GM21723 (cell line): ENCODE data around the gene RAB42.
"Not testable (repeated sequence)": the region's sequence is repeated elsewhere in the genome, so short reads cannot be mapped to it uniquely, and the experiment has no call there.

Experiments
- ATAC-seq: cut with Tn5 transposase; IDR thresholded peaks from one replicate; pipeline ENCODE4 v1.9.1; 2021; ENCODE audit warnings: mild to moderate bottlenecking, moderate library complexity; ENCODE audit not compliant: unreplicated experiment

The RAB42 gene

DNA sequence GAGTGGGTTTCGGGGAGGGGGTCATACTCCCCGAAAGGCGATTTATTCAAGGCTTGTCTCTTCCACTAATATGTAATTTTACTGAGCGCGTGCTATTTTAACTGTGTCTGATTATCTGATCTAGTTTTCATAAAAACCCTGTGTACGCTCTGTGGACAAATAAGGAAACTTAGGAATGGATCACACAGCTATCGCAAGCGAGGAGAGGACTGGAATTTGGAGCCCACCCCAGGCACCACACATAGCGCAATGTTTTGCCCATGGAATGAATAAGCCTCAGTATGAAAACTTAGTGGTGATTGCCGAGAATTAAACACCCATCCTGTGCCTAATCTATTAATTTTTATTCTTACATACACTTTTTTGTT lies 9.8 kb upstream of the RAB42 start:
- ATAC-seq: peak; percentile 5

DNA sequence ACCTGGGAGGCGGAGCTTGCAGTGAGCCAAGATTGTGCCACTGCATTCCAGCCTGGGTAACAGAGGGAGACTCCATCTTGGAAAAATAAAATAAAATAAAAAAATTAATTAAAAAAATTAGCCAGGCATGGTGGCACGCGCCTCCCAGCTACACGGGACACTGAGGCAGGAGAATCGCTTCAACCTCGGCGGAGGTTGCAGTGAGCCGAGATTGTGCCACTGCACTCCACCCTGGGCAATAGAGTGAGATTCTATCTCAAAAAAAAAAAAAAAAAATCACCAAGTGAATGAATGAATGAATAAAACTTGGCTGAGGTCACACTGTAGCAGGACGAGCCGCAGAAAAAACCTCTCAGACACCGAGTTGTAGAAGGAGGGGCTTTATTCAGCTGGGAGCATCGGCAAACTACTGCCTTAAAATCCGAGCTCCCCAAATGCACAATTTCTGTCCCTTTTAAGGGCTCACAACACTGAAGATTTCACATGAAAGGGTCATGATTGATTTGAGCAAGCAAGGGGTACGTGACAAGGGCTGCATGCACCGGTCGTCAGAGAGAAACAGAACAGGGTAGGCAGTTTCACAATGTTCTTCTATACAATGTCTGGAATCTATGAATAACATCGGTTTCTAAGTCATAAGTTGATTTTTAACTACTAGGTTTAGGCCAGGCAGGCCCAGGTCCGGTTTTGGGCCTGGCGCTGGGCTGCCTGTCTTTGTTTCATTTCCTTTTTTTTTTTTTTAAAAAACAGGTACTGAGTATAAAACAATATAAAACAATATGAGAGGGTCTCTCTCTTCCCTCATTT lies 5.3 kb upstream of the RAB42 start:
- not testable (repeated sequence) for ATAC-seq

DNA sequence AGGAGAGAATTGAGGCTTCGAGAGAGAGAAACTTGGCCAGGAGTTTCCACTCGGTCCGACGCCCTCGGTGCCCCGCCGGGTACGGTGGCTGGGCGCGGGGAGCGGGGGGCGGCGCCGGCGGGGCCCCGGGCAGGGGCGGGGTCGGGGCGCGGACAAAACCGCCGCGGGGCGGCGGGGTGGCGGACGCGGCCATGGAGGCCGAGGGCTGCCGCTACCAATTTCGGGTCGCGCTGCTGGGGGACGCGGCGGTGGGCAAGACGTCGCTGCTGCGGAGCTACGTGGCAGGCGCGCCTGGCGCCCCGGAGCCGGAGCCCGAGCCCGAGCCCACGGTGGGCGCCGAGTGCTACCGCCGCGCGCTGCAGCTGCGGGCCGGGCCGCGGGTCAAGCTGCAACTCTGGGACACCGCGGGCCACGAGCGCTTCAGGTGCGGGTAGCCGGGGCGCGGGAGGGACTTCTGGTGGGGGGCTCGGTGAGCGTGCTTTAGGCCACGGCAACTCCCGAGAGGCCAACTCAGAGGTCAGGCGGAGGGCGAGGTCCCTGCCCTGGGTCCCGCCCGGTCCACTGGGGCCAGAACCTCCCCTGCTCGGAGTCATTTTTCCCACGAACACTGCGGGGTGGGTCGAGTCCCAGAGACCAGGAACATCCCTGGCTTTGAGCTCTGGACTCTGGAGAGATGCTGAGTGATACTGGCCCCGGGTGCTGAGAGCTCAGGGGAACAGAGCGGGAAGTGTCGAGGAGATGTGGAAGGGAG lies 431 bp downstream of the RAB42 start:
- ATAC-seq: no peak

GRCh38 chr1:28593988-28594356 lies 1.9 kb downstream of the RAB42 start:
- ATAC-seq: not testable (repeated sequence)

DNA sequence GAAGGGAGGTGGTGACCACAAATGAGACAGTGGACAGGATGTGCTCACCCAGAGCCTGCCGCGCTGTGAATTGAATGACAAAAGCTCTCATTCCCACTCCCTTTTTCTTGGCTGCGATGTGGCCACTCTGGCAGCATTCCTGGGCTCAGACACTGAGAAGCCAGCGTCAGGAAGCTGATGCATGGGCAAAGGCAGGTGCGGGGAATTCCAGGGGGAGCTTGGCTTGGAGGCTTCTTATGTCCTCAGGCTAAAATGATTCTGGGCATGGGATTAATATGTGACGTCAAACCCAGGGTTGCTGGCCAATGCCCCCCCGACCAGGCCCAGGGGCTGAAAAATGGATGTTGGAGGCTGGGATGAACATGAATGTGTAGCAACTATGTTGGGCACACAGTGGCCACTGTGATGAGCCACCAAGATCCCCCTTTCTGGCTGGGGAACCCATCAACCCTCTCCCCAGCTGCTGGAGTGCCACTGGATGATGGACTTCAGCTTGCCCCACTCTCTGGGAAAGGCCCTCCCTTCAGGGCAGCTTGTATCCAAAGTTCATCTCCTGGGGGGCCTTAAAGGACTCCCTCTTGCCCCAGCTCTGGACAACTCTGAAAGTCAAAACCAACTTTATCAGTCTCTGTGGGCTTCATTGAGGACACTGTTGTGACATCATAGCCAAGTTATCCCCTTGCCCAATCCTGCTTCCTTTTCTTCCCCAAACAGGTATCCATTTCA lies 2.8 kb downstream of the RAB42 start:
- not testable (repeated sequence) for ATAC-seq

- no peak for ATAC-seq
Measured at GRCh38 chr1:28595412-28596191, 3.5 kb downstream of the RAB42 start.

GRCh38 chr1:28596276-28596675 lies 4.2 kb downstream of the RAB42 start:
- not testable (repeated sequence) for ATAC-seq

DNA sequence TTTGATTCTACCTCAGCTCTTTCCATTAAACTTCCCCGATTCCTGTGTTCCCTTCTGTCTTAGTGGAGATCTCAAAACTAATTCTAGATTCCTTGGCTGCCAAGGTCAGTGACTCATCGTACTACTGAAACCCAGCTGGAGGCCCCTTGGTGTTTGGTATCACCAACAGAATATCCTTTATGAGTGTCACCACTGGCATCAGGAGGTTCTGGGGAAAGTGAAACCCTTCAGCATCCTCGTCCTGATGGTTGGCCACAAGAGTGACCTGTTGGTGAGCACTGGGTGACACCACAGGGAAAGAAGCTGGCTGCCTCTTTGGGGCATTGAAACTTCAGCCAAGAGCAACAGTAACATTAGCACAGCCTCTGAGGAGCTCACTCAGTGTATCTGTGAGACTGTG lies 9.6 kb downstream of the RAB42 start:
- ATAC-seq: no peak

- ATAC-seq: no peak
Measured at GRCh38 chr1:28602536-28603439, 10.7 kb downstream of the RAB42 start.

DNA sequence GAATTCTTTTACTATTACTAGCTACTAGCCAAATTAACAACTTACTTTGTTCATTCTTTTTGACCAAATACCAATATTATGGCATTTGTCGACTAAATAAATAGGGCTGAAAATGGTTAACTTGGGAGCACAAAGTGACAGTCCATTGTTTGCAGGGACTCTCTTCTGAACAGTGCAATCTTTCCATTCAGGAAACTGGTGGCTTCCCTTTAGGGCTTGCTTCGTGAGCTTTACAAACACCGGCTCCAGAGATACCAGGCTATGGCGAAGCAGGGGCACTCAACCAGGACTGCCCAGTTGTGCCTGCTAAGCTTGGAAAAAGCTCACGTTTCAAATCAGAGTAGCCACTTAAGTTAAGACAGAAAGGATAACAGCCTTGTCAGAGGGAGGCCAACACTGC lies 12.3 kb downstream of the RAB42 start:
- no peak for ATAC-seq

- no peak for ATAC-seq
Measured at GRCh38 chr1:28604962-28605361, 12.9 kb downstream of the RAB42 start.

GRCh38 chr1:28606771-28607170 lies 14.7 kb downstream of the RAB42 start:
- no peak for ATAC-seq

DNA sequence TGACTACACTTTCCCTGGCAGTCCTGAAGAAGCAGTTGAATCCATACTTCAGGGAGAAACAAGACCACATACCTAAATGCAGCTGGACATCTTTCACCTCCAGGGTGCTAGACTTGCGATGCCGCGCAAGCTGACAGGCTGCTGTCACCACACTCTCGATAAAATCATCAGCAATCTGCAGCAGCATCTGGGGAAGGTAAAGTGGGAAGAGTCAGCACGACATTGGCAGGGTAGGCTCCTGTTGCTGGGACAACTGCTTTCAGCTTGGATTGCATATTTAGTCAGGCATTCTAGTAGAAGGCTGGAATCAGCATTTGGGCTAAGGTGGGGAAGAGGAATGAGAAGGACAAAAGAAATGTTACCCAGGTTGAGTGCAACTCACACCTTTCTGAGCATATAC lies 21.1 kb downstream of the RAB42 start:
- ATAC-seq: no peak

- no peak for ATAC-seq
Measured at GRCh38 chr1:28631713-28632112, 39.6 kb downstream of the RAB42 start.

DNA sequence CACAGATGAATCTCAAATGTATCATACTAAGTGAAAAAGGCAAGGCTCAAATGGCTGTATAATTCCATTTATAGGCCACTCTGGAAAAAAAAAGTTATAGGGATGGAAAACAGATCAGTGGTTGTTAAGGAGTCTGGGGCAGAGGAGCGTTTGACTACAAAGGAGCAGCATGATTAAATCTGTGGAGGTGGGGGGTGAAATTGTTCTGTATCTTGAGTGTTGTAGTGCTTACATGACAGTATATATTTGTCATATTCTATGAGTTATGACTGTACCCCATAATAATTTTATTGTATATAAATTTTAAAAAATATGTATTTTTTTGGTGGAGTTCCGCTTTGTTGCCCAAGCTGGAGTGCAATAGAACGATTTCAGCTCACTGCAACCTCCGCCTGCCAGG lies 40.5 kb downstream of the RAB42 start:
- no peak for ATAC-seq

DNA sequence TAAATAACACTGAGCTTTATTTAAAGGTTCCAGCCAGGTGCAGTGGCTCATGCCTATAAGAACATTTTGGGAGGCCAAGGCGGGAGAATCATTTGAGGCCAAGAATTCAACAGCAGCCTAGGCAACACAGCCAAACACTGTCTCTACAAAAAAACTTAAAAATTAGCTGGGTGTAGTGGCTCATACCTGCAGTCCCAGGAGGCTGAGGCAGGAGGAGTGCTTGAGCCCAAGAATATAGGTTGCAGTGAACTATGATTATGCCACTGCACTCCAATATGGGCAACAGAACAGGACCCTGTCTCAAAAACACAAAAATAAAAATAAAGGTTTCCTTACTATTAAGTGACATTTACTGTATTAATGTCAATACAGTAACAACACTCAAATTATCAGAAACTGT lies 48.7 kb downstream of the RAB42 start:
- no peak for ATAC-seq

DNA sequence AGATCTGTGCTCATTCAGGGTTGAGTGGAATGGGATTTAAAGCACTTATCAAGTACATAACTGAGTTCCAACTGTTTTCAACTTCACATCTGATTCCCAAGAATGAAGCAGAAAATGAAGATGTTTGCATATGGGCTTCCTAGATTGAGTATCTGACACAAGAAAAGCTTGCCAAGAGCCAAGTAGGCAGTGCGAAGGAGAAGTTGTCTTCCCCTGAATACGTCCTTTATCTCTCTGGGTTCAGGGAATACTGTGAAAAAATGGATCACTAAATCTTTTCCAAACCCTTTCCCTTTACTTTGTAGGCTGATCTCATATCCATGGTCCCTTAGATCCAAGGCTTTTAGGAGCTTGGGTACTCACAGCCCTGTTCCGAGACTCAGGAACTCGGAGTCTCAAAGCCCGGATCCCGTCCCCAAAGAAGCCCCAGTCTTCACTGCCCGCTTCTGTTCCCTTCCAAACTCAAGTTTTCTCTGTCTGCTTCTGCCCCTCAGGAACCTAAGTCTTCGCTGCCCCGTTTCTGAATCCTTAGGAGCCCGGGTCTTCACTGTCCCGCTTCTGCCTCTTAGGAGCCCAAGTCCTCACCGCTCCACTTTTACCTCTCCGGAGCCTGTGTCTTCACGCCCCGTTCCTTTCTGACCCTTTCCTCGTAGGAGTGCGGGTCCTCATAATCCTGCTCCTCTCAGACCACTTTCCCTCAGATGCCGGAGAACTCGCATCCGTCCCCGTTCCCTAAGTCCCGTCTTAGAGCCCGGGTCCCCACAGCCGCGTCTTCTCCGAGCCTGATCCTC lies 50.2 kb downstream of the RAB42 start:
- peak; percentile 13 for ATAC-seq

DNA sequence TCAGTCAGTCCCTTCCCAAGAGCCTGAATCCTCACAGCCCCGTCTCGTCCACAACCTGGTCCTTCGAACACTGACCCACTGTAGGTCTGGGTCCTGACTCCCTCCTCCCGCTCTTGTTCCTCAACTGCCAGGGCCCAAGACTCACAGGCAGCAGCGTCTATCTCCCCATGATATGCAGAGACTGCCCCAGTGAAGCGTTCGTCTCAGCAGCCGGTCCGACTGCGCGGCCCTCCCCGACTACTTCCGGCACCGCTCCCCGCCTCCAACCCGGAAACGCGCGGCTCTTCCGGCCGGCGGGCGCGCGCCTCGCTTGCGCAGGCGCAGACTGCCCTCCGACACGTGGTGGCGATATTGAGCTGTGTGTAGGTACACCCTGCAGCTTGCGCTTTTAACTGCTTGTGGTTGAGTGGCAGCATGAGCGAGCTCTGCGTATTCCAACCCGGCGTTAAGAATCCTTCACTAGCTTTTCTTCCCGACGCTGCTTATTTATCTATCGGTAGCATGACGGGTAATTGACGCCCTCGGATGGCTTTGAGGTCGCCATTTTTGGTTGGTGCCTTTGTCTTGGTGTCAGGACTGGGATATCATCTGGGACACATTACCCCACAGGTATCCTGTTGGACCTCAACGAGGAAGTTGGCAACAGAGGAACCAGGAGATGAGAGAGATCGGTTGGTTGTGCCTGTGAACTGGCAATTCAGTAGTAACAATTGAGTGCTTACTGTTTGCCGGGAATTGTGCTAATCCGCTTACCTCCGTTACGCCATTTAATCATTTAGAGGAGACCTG lies 51.0 kb downstream of the RAB42 start, which contains the start of gene TAF12:
Gene TAF12, minus strand, starts transcription at position 221 of the 789 bp plus-strand sequence. CDS start 20,986 bp downstream, outside the sequence.
- peak; percentile 75 for ATAC-seq
